SK-N-SH (cell line): ENCODE measurements around the gene COIL. TPM values are rescaled to one million over a fixed set of nuclear protein-coding genes. Genes with fewer than 3 reads are reported as not detected.

Experiments used
- CTCF ChIA-PET: fragments of 300-600, 350-600 bp; formaldehyde crosslinking; extraction: SDS; loops from one replicate; lab custom pipeline; 2021; lab: Yijun Ruan, JAX
- POLR2A ChIA-PET: fragments of 350-600 bp; sonication (Branson Sonifier 250); formaldehyde crosslinking; extraction: SDS; loops from one replicate; lab custom pipeline; 2020; ENCODE audit warnings: antibody characterized with exemption, inconsistent platforms; lab: Yijun Ruan, JAX
- DNase-seq: peaks from one replicate; pipeline ENCODE4 v3.0.0; 2012
- H2AFZ ChIP-seq: fragments of 200-600 bp; sonication (generic); 2 replicates; pipeline ENCODE4 v1.8.1; 2016; ENCODE audit warnings: antibody characterized with exemption, mild to moderate bottlenecking, low read depth
- H3F3A ChIP-seq: fragments of 200-600 bp; sonication (generic); replicated peaks from 2 replicates; pipeline ENCODE3; 2016; ENCODE audit warnings: antibody characterized with exemption, mild to moderate bottlenecking; ENCODE audit not compliant: insufficient read depth
- H3K27ac ChIP-seq, 2 experiments: fragments of 200-500 bp in 1 of 2; fragments of 200-600 bp in 1 of 2; sonication (Bioruptor generic) in 1 of 2; sonication (generic), shearing (Covaris generic) in 1 of 2; 2 replicates each; pipeline versions ENCODE4 v1.5.1 to v1.6.1; 2014 to 2016; ENCODE audit warnings: low read depth in 2 of 2, inconsistent platforms in 1 of 2, low read length in 1 of 2, mild to moderate bottlenecking in 1 of 2, mixed read lengths in 1 of 2
- H3K27me3 ChIP-seq: fragments of 200-600 bp; sonication (generic), shearing (Covaris generic); 2 replicates; pipeline ENCODE4 v1.6.1; 2016; ENCODE audit warnings: mixed run types; ENCODE audit not compliant: insufficient read depth
- H3K36me3 ChIP-seq, 2 experiments: fragments of 200-500 bp in 1 of 2; fragments of 200-600 bp in 1 of 2; sonication (Bioruptor generic) in 1 of 2; sonication (generic) in 1 of 2; replicated peaks in 1 of 2; 2 replicates each; pipeline versions ENCODE3 to v1.5.1; 2014 to 2016; ENCODE audit warnings: low read length in 1 of 2, mild to moderate bottlenecking in 1 of 2; ENCODE audit not compliant: insufficient read depth in 2 of 2, control insufficient read depth in 1 of 2
- H3K4me1 ChIP-seq, 2 experiments: fragments of 200-500 bp in 1 of 2; fragments of 200-600 bp in 1 of 2; sonication (Bioruptor generic) in 1 of 2; sonication (generic), shearing (Covaris generic) in 1 of 2; 2 replicates each; pipeline versions ENCODE4 v1.5.1 to v1.6.1; 2014 to 2016; ENCODE audit warnings: low read depth in 1 of 2, low read length in 1 of 2, mixed run types in 1 of 2; ENCODE audit not compliant: insufficient read depth in 2 of 2, control insufficient read depth in 1 of 2
- H3K4me2 ChIP-seq: fragments of 200-600 bp; sonication (generic), shearing (Covaris generic); 2 replicates; pipeline ENCODE4 v1.6.1; 2017; ENCODE audit warnings: mixed run types
- H3K4me3 ChIP-seq, 2 experiments: fragments of 200-500 bp in 1 of 2; fragments of 200-600 bp in 1 of 2; sonication (Bioruptor generic) in 1 of 2; sonication (generic), shearing (Covaris generic) in 1 of 2; 2 replicates each; pipeline versions ENCODE4 v1.5.1 to v1.8.1; 2014 to 2016; ENCODE audit warnings: low read depth in 2 of 2, inconsistent platforms in 1 of 2, low read length in 1 of 2, mild to moderate bottlenecking in 1 of 2, mixed read lengths in 1 of 2, moderate library complexity in 1 of 2
- H3K79me2 ChIP-seq: fragments of 200-600 bp; sonication (generic); 2 replicates; pipeline ENCODE4 v1.8.1; 2017; ENCODE audit warnings: mild to moderate bottlenecking; ENCODE audit not compliant: insufficient read depth
- H3K9ac ChIP-seq: fragments of 200-600 bp; sonication (generic); 2 replicates; pipeline ENCODE4 v1.6.1; 2017; ENCODE audit warnings: mixed run types
- H3K9me2 ChIP-seq: fragments of 200-600 bp; sonication (generic); 2 replicates; pipeline ENCODE4 v1.6.1; 2017; ENCODE audit warnings: mixed run types
- H3K9me3 ChIP-seq: fragments of 200-600 bp; sonication (generic); 2 replicates; pipeline ENCODE4 v1.6.1; 2017; ENCODE audit warnings: mixed run types, mild to moderate bottlenecking, moderate library complexity
- H4K20me1 ChIP-seq: fragments of 200-600 bp; sonication (generic); 2 replicates; pipeline ENCODE4 v1.6.1; 2017; ENCODE audit warnings: mild to moderate bottlenecking, mixed run types; ENCODE audit not compliant: insufficient read depth
- CHD2 ChIP-seq: fragments of 150-350 bp; IDR thresholded peaks from 2 replicates; pipeline ENCODE4 v1.6.1; 2018; ENCODE audit warnings: low read length; ENCODE audit not compliant: partially characterized antibody
- MEF2A ChIP-seq: IDR thresholded peaks from 2 replicates; pipeline ENCODE4 v1.4.0; 2012; ENCODE audit warnings: low read depth, borderline replicate concordance
- NFIC ChIP-seq: IDR thresholded peaks from 2 replicates; pipeline ENCODE4 v1.4.0; 2012; ENCODE audit warnings: borderline replicate concordance
- RCOR1 ChIP-seq: fragments of 150-350 bp; IDR thresholded peaks from 2 replicates; pipeline ENCODE4 v1.6.1; 2017; ENCODE audit warnings: antibody characterized with exemption, low read length
- RXRA ChIP-seq: IDR thresholded peaks from 2 replicates; pipeline ENCODE4 v1.4.0; 2012; ENCODE audit warnings: low read depth, mild to moderate bottlenecking, borderline replicate concordance
- SIN3A ChIP-seq: IDR thresholded peaks from 2 replicates; pipeline ENCODE4 v1.6.1; 2012; ENCODE audit warnings: low read depth, mild to moderate bottlenecking, low read length, moderate library complexity, borderline replicate concordance
- TAF1 ChIP-seq: IDR thresholded peaks from 2 replicates; pipeline ENCODE4 v1.6.1; 2012; ENCODE audit warnings: low read depth, mild to moderate bottlenecking, low read length, moderate library complexity, borderline replicate concordance
- YY1 ChIP-seq: IDR thresholded peaks from 2 replicates; pipeline ENCODE4 v1.4.0; 2012; ENCODE audit warnings: low read depth, mild to moderate bottlenecking
- WGBS: methylation state at CpG from one replicate; pipeline ENCODE4 v1.1.6; 2017; ENCODE audit warnings: low lambda C conversion rate; 5-methylcytosine and 5-hydroxymethylcytosine counted together
- polyA plus RNA-seq, 3 experiments: library from polyadenylated mRNA; depleted of rRNA; stranded (reverse); fragments of >200 nt; gene quantifications; 2 replicates each; pipeline ENCODE4 v1.2.3, GENCODE V29; 2012
- TF ChIP-seq, protein P1 (sequence below): fragments of 150-350 bp; IDR thresholded peaks from 2 replicates; pipeline ENCODE4 v1.6.1; 2016; ENCODE audit warnings: mild to moderate bottlenecking, low read depth, low read length
- TF ChIP-seq, protein P2 (sequence below): IDR thresholded peaks from 2 replicates; pipeline ENCODE4 v1.4.0; 2012; ENCODE audit warnings: low read depth, borderline replicate concordance
- TF ChIP-seq, protein P3 (sequence below): IDR thresholded peaks from 2 replicates; pipeline ENCODE4; 2012
- TF ChIP-seq, protein P4 (sequence below): IDR thresholded peaks from 2 replicates; pipeline ENCODE4 v1.6.1; 2012; ENCODE audit warnings: mild to moderate bottlenecking, low read depth, low read length, moderate library complexity
- TF ChIP-seq, protein P5 (sequence below): fragments of 200-600 bp; sonication (generic); IDR thresholded peaks from 2 replicates; pipeline ENCODE4 v1.6.1; 2017; ENCODE audit warnings: antibody characterized with exemption, mild to moderate bottlenecking, moderate library complexity

Gene COIL
- polyA plus RNA-seq, 1 of the 3 experiments (the other 2 are of a cell fraction): 3.9 TPM

DNA sequence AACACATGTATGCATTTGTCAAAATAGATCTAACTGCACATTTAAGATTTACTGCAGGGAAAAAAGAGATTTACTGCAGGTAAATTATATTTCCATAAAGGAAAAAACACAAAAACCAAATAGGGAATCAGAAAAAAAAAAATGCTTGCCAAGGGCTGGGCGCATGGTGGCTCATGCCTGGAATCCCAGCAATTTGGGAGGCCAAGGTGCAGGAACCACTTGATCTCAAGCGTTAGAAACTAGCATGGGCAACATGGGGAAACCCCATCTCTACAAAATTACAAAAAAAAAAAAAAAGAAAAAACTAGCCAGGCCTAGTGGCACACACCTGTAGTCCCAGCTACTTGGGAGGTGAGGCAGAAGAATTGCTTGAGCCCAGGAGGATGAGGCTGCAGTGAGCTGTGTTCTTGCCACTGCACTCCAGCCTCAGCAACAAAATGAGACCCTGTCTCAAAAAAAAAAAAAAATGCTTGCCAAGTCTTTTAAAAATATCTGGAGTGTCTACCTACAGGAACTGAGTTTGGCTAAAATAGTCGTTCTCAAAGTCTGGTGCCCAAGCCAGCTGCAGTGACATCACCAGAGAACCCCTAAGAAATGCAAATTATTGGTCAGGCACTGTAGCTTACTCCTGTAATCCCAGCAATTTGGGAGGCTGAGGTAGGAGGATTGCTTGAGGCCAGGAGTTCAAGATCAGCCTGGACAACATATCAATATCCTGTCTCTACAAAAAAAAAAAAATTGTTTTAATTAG is 64.5 kb downstream of the COIL start:
- peaks cover 10 to 54% of the 10 kb centered on the region in 2 experiments for H3K36me3 ChIP-seq

More for the DNA sequence above, 64.5 kb downstream of the COIL start:
- no peaks in the 10 kb centered on the region for H4K20me1 ChIP-seq
- H3K4me2 ChIP-seq: no peak overlapping the region
- H2AFZ ChIP-seq: no peak overlapping the region
- peaks cover 0 to 3% of the 10 kb centered on the region in 2 experiments; a peak in 1 of 4 replicates for H3K4me1 ChIP-seq
- no peaks in the 10 kb centered on the region for H3K27me3 ChIP-seq
- 81% methylated on average over 3 of the region's 3 CpGs for WGBS
- H3K4me3 ChIP-seq: no peak overlapping the region
- CTCF ChIA-PET: no interaction called here
- POLR2A ChIA-PET: interaction anchor here (0.7 kb wide), 1 partner anchor 677 kb away, joined by 3 read pairs; no protein-coding TSS in a partner anchor
- no peak overlapping the region for H3K9ac ChIP-seq
- no peaks in the 10 kb centered on the region for H3K79me2 ChIP-seq
- peaks cover 5% of the 10 kb centered on the region for H3F3A ChIP-seq
- no peaks in the 10 kb centered on the region for H3K9me3 ChIP-seq
- TF ChIP-seq, protein P1, sequence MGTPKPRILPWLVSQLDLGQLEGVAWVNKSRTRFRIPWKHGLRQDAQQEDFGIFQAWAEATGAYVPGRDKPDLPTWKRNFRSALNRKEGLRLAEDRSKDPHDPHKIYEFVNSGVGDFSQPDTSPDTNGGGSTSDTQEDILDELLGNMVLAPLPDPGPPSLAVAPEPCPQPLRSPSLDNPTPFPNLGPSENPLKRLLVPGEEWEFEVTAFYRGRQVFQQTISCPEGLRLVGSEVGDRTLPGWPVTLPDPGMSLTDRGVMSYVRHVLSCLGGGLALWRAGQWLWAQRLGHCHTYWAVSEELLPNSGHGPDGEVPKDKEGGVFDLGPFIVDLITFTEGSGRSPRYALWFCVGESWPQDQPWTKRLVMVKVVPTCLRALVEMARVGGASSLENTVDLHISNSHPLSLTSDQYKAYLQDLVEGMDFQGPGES: no peak
- TF ChIP-seq, protein P2, sequence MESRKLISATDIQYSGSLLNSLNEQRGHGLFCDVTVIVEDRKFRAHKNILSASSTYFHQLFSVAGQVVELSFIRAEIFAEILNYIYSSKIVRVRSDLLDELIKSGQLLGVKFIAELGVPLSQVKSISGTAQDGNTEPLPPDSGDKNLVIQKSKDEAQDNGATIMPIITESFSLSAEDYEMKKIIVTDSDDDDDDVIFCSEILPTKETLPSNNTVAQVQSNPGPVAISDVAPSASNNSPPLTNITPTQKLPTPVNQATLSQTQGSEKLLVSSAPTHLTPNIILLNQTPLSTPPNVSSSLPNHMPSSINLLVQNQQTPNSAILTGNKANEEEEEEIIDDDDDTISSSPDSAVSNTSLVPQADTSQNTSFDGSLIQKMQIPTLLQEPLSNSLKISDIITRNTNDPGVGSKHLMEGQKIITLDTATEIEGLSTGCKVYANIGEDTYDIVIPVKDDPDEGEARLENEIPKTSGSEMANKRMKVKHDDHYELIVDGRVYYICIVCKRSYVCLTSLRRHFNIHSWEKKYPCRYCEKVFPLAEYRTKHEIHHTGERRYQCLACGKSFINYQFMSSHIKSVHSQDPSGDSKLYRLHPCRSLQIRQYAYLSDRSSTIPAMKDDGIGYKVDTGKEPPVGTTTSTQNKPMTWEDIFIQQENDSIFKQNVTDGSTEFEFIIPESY: no peak
- TF ChIP-seq YY1 (no peak), NFIC (no peak), RXRA (no peak), RCOR1 (no peak), CHD2 (no peak), MEF2A (no peak), SIN3A (no peak), TAF1 (no peak)
- TF ChIP-seq, protein P3, sequence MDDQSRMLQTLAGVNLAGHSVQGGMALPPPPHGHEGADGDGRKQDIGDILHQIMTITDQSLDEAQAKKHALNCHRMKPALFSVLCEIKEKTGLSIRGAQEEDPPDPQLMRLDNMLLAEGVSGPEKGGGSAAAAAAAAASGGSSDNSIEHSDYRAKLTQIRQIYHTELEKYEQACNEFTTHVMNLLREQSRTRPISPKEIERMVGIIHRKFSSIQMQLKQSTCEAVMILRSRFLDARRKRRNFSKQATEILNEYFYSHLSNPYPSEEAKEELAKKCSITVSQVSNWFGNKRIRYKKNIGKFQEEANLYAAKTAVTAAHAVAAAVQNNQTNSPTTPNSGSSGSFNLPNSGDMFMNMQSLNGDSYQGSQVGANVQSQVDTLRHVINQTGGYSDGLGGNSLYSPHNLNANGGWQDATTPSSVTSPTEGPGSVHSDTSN: no peak
- TF ChIP-seq, protein P4, sequence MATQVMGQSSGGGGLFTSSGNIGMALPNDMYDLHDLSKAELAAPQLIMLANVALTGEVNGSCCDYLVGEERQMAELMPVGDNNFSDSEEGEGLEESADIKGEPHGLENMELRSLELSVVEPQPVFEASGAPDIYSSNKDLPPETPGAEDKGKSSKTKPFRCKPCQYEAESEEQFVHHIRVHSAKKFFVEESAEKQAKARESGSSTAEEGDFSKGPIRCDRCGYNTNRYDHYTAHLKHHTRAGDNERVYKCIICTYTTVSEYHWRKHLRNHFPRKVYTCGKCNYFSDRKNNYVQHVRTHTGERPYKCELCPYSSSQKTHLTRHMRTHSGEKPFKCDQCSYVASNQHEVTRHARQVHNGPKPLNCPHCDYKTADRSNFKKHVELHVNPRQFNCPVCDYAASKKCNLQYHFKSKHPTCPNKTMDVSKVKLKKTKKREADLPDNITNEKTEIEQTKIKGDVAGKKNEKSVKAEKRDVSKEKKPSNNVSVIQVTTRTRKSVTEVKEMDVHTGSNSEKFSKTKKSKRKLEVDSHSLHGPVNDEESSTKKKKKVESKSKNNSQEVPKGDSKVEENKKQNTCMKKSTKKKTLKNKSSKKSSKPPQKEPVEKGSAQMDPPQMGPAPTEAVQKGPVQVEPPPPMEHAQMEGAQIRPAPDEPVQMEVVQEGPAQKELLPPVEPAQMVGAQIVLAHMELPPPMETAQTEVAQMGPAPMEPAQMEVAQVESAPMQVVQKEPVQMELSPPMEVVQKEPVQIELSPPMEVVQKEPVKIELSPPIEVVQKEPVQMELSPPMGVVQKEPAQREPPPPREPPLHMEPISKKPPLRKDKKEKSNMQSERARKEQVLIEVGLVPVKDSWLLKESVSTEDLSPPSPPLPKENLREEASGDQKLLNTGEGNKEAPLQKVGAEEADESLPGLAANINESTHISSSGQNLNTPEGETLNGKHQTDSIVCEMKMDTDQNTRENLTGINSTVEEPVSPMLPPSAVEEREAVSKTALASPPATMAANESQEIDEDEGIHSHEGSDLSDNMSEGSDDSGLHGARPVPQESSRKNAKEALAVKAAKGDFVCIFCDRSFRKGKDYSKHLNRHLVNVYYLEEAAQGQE: no peak
- TF ChIP-seq, protein P5, sequence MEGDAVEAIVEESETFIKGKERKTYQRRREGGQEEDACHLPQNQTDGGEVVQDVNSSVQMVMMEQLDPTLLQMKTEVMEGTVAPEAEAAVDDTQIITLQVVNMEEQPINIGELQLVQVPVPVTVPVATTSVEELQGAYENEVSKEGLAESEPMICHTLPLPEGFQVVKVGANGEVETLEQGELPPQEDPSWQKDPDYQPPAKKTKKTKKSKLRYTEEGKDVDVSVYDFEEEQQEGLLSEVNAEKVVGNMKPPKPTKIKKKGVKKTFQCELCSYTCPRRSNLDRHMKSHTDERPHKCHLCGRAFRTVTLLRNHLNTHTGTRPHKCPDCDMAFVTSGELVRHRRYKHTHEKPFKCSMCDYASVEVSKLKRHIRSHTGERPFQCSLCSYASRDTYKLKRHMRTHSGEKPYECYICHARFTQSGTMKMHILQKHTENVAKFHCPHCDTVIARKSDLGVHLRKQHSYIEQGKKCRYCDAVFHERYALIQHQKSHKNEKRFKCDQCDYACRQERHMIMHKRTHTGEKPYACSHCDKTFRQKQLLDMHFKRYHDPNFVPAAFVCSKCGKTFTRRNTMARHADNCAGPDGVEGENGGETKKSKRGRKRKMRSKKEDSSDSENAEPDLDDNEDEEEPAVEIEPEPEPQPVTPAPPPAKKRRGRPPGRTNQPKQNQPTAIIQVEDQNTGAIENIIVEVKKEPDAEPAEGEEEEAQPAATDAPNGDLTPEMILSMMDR: no peak
- TF ChIP-seq, all 33 proteins: peak for 0
- H3K9me2 ChIP-seq: no peaks in the 10 kb centered on the region
- no peak for DNase-seq
- H3K27ac ChIP-seq: no peak overlapping the region
